Measurements from ENCODE around the gene CLDN4. TPM values are rescaled to one million over a fixed set of nuclear protein-coding genes. Genes with fewer than 3 reads are reported as not detected.
"Not testable (repeated sequence)": the region's sequence is repeated elsewhere in the genome, so short reads cannot be mapped to it uniquely, and the experiment has no call there.

CLDN4 gene
- total RNA-seq, 4 donors from 2014 or later, result 0.42 to 2.0 (median 0.66) TPM; not detected in 1

GRCh38 chr7:73834626-73835191 lies 3.9 kb downstream of the CLDN4 start:
- H3K27me3 ChIP-seq, result peaks cover 0 to 27% of the 10 kb centered on the region in 2 donors
- 88 to 93% methylated on average over 7 to 11 of the region's 11 CpGs for WGBS, 2 donors
- no peaks in the 10 kb centered on the region for H3K36me3 ChIP-seq
- H3K4me1 ChIP-seq, result peaks cover 0 to 11% (median 0%) of the 10 kb centered on the region in 4 donors
- no peaks in the 10 kb centered on the region for H3K9me3 ChIP-seq
- no peak overlapping the region for H3K4me3 ChIP-seq
- TF ChIP-seq EP300 (IDR thresholded peaks at IDR 0.05) (no peak), CTCF (IDR thresholded peaks at IDR 0.05) (no peak), POLR2A (IDR thresholded peaks at IDR 0.05) (no peak)
- DNase-seq (ENCODE audit: low spot score in 2 of 2), result no peak
- H3K27ac ChIP-seq, result no peak overlapping the region

GRCh38 chr7:73837167-73837566 lies 6.4 kb downstream of the CLDN4 start:
- Histone ChIP-seq H3K27me3 (peaks cover 0 to 11% of the 10 kb centered on the region in 2 donors), H3K4me1 (peaks cover 0 to 16% (median 3%) of the 10 kb centered on the region in 4 donors)
- not testable (repeated sequence) for H3K27ac ChIP-seq; H3K9me3 ChIP-seq; H3K36me3 ChIP-seq; DNase-seq (ENCODE audit: low spot score in 2 of 2); H3K4me3 ChIP-seq

GRCh38 chr7:73838642-73839041 lies 7.8 kb downstream of the CLDN4 start:
- Histone ChIP-seq H3K4me1 (peaks cover 0 to 17% (median 3%) of the 10 kb centered on the region in 4 donors), H3K27ac (no peak overlapping the region), H3K9me3 (no peaks in the 10 kb centered on the region), H3K27me3 (no peaks in the 10 kb centered on the region), H3K4me3 (no peak overlapping the region), H3K36me3 (no peaks in the 10 kb centered on the region)
- no peak for TF ChIP-seq POLR2A (IDR thresholded peaks at IDR 0.05)
- TF ChIP-seq CTCF (IDR thresholded peaks at IDR 0.05), result no peak
- no peak for TF ChIP-seq EP300 (IDR thresholded peaks at IDR 0.05)
- DNase-seq (ENCODE audit: low spot score in 2 of 2), result no peak
- 62 to 72% methylated on average over 6 of the region's 6 CpGs for WGBS, 2 donors

GRCh38 chr7:73839290-73839689 lies 8.5 kb downstream of the CLDN4 start:
- WGBS, 2 donors, result 81 to 83% methylated on average over 7 of the region's 7 CpGs
- TF ChIP-seq CTCF (IDR thresholded peaks at IDR 0.05) (no peak), POLR2A (IDR thresholded peaks at IDR 0.05) (no peak), EP300 (IDR thresholded peaks at IDR 0.05) (no peak)
- Histone ChIP-seq H3K27ac (no peak overlapping the region), H3K27me3 (no peaks in the 10 kb centered on the region), H3K36me3 (no peaks in the 10 kb centered on the region), H3K4me3 (no peak overlapping the region), H3K9me3 (no peaks in the 10 kb centered on the region), H3K4me1 (peaks cover 0 to 17% (median 3%) of the 10 kb centered on the region in 4 donors)
- DNase-seq (ENCODE audit: low spot score in 2 of 2), result no peak

- no peaks in the 10 kb centered on the region for H3K27me3 ChIP-seq
- no peak overlapping the region for H3K27ac ChIP-seq
- no peak overlapping the region for H3K4me3 ChIP-seq
- H3K36me3 ChIP-seq, result no peaks in the 10 kb centered on the region
- TF ChIP-seq EP300 (IDR thresholded peaks at IDR 0.05) (no peak), CTCF (IDR thresholded peaks at IDR 0.05) (no peak), POLR2A (IDR thresholded peaks at IDR 0.05) (no peak)
- 89 to 90% methylated on average over 16 to 19 of the region's 22 CpGs for WGBS, 2 donors
- peaks cover 0 to 20% (median 3%) of the 10 kb centered on the region in 4 donors for H3K4me1 ChIP-seq
- DNase-seq (ENCODE audit: low spot score in 2 of 2), result no peak
- H3K9me3 ChIP-seq, result no peaks in the 10 kb centered on the region
Observed at GRCh38 chr7:73839743-73840714, 9.2 kb downstream of the CLDN4 start.
